GM19452 (cell line): ENCODE results near the gene EXD1.
"Not testable (repeated sequence)": the region's sequence is repeated elsewhere in the genome, so short reads cannot be mapped to it uniquely, and the experiment has no call there.

Experiments
- ATAC-seq: cut with Tn5 transposase; IDR thresholded peaks from one replicate; pipeline ENCODE4 v1.9.1; 2021; ENCODE audit not compliant: unreplicated experiment

The EXD1 gene

GRCh38 chr15:41230650-41231421 lies at the start of gene EXD1, which contains the start of gene CHP1:
Gene EXD1 (minus strand): TSS chr15:41230757. CDS start chr15:41226575, 4,182 bp downstream.
Gene CHP1 (plus strand): TSS chr15:41231268. CDS start chr15:41231383, 115 bp downstream.
- peak; percentile 86 for ATAC-seq

GRCh38 chr15:41279535-41280283 lies 49.2 kb upstream of the EXD1 start:
- no peak for ATAC-seq

- no peak for ATAC-seq
These were observed 47.8 kb upstream of the EXD1 start for GRCh38 chr15:41278319-41278718.

GRCh38 chr15:41276831-41277230 lies 46.3 kb upstream of the EXD1 start:
- no peak for ATAC-seq

GRCh38 chr15:41269887-41270286 lies 39.3 kb upstream of the EXD1 start:
- no peak for ATAC-seq

GRCh38 chr15:41263891-41264351 lies 33.4 kb upstream of the EXD1 start:
- ATAC-seq: no peak

- ATAC-seq: no peak
These were observed 32.0 kb upstream of the EXD1 start for GRCh38 chr15:41262571-41262970.

- ATAC-seq: not testable (repeated sequence)
These were observed 30.4 kb upstream of the EXD1 start for GRCh38 chr15:41260924-41261323.

GRCh38 chr15:41259546-41260189 lies 29.1 kb upstream of the EXD1 start:
- no peak for ATAC-seq

GRCh38 chr15:41258750-41259471 lies 28.4 kb upstream of the EXD1 start:
- no peak for ATAC-seq

- ATAC-seq: no peak
These were observed 26.1 kb upstream of the EXD1 start for GRCh38 chr15:41256577-41257038.

- ATAC-seq: no peak
These were observed 25.5 kb upstream of the EXD1 start for GRCh38 chr15:41256103-41256502.

- no peak for ATAC-seq
These were observed 24.0 kb upstream of the EXD1 start for GRCh38 chr15:41254560-41254959.

- ATAC-seq: no peak
These were observed 20.9 kb upstream of the EXD1 start for GRCh38 chr15:41251411-41251810.

GRCh38 chr15:41250745-41251144 lies 20.2 kb upstream of the EXD1 start:
- not testable (repeated sequence) for ATAC-seq

GRCh38 chr15:41241221-41241964 lies 10.8 kb upstream of the EXD1 start:
- ATAC-seq: no peak

GRCh38 chr15:41238100-41238499 lies 7.5 kb upstream of the EXD1 start:
- ATAC-seq: no peak

GRCh38 chr15:41235929-41236328 lies 5.4 kb upstream of the EXD1 start:
- no peak for ATAC-seq

- ATAC-seq: not testable (repeated sequence)
These were observed 4.7 kb upstream of the EXD1 start for GRCh38 chr15:41235228-41235627.

GRCh38 chr15:41233367-41233771 lies 2.8 kb upstream of the EXD1 start:
- ATAC-seq: no peak
